HG03103 (cell line): ENCODE measurements around the gene ARSK.
"Not testable (repeated sequence)": the region's sequence is repeated elsewhere in the genome, so short reads cannot be mapped to it uniquely, and the experiment has no call there.

ENCODE experiments used
- ATAC-seq: cut with Tn5 transposase; IDR thresholded peaks from one replicate; pipeline ENCODE4 v1.9.1; 2021; ENCODE audit warnings: low read depth; ENCODE audit not compliant: unreplicated experiment

Gene ARSK

GRCh38 chr5:95644351-95645042, 89.6 kb downstream of the ARSK start:
- ATAC-seq: peak; percentile 36

GRCh38 chr5:95646226-95646568, 91.3 kb downstream of the ARSK start:
- ATAC-seq: not testable (repeated sequence)

GRCh38 chr5:95646569-95647431, 91.9 kb downstream of the ARSK start, which contains the start of gene RFESD:
RFESD (plus strand) TSS chr5:95646777; CDS start chr5:95652272, 5,495 bp downstream.
- peak; percentile 96 for ATAC-seq

GRCh38 chr5:95647886-95648860, 93.3 kb downstream of the ARSK start:
- no peak for ATAC-seq

GRCh38 chr5:95649274-95649673, 94.4 kb downstream of the ARSK start:
- ATAC-seq: no peak

GRCh38 chr5:95649842-95650620, 95.1 kb downstream of the ARSK start:
- ATAC-seq: no peak

GRCh38 chr5:95652849-95653248, 97.9 kb downstream of the ARSK start:
- ATAC-seq: no peak

GRCh38 chr5:95654196-95654595, 99.3 kb downstream of the ARSK start:
- no peak for ATAC-seq
